HG03108 (cell line): ENCODE data around the gene HELT.
"Not testable (repeated sequence)": the region's sequence is repeated elsewhere in the genome, so short reads cannot be mapped to it uniquely, and the experiment has no call there.

Experiments used
- ATAC-seq: cut with Tn5 transposase; IDR thresholded peaks from one replicate; pipeline ENCODE4 v1.9.1; 2021; ENCODE audit warnings: moderate library complexity; ENCODE audit not compliant: unreplicated experiment

Gene HELT, protein sequence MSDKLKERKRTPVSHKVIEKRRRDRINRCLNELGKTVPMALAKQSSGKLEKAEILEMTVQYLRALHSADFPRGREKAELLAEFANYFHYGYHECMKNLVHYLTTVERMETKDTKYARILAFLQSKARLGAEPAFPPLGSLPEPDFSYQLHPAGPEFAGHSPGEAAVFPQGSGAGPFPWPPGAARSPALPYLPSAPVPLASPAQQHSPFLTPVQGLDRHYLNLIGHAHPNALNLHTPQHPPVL

DNA sequence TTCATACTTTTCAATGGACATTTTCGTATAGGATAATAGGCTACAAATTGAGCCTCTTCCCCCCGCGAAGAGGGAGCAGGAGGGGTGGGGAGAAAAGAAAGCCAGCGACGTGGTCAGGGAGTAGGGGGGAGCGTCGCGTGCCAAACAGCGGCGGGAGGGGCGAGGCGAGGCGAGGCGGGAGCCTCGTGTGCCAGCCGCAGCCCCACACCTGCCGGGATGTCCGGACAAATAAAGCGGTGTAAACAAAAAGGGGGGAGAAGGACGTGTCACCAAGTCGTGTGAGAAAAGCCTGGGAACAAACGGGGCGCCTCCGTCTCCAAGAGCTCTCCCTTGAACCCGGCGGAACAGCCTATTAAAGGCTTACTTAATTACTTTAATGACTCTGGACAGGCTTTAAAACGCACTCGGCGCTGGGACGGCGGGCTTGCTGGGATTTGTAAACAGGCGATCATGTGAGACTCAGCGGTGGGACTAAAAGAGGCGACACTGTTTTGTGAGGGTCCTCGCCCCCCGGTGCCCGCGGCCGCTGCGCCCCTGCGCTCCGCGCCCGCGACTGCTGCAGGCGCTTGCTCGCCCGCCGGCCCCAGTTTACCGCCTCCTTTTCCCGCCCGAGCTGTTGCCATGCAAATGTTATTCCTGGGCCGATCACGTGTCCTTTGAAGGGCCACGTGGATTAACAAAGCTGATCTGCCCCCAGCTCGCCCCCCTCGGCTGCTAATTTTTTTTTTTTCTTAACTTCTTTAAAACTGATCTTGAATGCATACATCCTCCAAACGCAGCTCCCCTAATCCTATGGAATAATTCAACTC lies at the start of gene HELT:
HELT (plus strand) TSS at position 527 of the 809 bp plus-strand sequence. CDS start 439 bp downstream, outside the sequence.
- no peak for ATAC-seq

DNA sequence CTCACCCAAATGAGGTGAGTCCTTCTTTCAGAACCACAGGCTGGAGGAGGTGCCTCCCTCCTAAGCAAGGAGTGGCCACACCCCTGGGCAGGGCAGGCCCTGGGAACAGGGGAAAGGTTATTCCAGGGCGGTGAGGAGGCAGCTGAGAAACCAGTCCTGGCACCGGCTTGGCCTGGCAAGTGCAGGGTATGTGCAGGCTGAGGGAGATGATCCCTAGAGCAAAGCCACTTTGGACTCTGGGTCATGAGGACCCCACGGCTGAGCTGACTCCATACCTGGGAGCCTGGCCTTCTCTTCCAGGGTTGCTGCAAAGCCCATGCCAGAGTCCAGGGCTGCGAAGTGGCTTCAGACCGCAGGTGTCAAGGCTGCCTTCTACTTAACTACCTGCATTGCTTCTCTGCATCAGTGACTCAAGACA lies 49.5 kb upstream of the HELT start:
- no peak for ATAC-seq

DNA sequence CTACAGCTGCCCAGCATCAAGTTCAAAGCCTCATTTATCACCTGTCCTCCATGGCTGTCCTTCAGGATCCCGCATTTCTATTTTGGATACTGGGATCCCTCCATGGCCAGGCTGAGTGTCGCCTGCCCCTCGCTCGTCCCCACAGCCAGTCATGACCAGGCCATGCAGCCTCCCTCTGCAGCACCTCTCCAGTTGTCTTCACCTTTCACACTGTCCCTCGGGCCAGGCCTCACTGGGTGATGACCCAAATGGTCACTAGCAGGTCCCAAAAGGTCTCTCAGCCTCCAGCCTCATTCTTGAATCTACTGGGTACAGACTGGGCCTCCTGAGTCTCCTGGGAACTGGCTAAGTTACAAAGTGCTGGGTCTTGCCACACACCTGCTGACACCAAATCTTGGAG lies 48.7 kb upstream of the HELT start:
- no peak for ATAC-seq

DNA sequence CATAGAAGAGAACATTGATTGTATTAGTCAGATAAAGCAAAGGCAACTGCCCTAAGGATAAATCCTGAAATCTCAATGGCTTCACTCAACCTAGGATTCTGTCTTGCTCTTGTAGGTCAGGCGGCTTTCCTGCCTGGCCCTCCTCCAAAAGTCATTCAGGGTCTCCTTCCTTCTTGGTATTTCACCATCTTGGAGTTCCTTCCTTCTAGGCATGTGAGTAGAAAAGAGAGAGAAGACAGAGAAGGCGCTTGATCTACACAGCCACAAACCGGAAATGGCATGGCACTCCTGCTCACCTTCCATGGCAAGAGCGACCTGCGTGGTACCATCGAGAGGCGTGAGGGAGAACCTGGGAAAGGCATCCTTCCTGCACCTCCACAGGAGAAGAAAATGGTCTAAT lies 45.3 kb upstream of the HELT start:
- no peak for ATAC-seq

DNA sequence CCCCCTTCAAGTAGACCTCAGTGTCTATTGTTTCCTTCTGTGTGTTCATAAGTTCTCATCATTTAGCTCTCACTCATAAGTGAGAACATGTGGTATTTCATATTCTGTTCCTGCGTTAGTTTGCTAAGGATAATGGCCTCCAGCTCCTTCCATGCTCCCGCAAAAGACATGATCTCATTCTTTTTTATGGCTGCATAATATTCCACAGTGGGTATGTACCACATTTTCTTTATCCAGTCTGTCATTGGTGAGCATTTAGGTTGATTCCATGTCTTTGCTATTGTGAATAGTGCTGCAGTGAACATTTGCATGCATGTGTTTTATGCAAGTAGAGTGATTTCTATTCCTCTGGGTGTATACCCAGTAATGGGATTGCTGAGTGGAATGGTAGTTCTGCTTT lies 41.9 kb upstream of the HELT start:
- ATAC-seq, result not testable (repeated sequence)

DNA sequence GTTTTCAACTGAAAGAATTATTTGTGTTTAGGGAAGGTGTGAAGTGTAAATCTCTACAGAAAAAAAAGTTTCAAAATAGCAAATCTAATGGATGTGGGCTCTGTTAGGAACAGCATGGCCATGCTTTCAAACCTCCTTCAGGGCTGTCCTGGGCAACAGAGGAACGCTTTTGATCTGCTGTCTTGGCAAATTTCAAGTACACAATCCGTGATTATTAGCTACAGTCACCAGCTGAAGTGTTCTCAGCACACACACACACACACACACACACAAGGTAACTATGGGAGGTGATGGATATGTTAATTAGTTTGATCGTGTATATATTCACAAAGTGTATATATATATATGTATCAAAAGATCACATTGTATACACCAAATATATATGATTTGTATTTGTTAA lies 40.5 kb upstream of the HELT start:
- no peak for ATAC-seq

DNA sequence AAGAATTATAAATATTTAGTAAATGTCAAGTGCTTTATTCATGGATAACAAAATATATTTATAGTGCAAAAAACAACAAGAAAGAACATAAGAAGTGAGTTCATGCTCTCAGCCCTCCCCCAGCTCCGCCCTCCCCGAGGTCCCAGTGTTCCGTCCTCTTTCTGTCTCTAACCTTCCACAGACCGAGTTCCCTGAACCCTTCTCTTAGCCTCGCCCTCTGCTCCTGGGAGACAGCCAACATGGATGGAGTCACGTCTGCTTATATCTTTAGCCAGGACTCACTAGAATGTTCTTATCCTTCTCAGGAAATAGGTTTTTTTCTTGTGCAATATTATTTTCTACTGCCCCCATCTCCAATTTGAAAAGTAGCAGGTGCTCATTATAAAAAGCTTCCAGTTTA lies 40.1 kb upstream of the HELT start:
- no peak for ATAC-seq

DNA sequence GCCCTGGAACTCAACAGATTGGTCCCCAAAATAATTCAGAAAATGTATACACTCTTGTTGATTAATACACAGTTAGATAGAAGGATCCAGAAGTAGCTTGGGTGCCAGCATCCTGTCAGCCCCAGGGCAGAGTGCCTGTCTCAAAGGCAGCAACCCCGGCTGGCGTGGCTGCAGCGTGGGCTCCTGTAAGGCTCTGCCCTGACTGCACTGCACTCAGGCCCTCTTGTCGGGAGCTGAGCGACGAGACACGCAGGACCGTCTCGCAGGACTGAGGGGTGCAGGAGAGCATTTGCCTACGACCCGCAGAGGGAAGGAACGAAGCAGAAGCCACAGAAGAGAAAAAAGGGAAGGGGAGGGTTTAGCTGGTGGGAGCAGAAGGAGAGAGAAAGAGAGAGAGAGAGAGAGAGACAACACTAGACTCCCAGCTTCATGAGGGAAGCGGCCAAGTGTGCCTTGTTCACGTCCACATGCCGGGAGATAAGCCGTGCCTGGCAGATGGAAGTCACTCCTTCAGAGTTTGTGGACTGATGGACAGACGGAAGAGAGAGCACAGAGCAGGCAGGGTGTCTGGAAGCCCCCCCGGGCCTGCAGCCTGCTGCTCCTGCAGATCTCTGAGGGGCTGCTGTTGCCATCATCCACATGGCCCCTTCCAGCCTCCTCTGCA lies 38.7 kb upstream of the HELT start:
- no peak for ATAC-seq

DNA sequence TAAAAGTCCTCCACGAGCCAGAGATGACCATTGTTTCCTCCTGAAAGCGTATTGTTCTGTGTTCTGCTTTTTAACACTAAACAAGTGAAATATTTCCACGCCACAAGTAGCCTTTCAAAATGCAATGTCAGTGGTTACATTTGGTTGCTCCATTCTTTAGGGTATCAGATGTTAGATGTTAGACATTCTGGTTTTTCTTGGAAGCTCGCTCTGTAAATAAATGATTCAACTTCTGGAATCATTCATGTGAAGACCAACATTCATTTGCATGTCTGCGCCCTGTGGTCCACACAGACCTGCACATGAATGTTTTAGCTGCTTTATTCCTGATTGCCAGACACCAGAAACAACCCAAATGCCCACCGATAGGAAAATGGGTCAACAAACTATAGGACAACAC lies 38.0 kb upstream of the HELT start:
- no peak for ATAC-seq

DNA sequence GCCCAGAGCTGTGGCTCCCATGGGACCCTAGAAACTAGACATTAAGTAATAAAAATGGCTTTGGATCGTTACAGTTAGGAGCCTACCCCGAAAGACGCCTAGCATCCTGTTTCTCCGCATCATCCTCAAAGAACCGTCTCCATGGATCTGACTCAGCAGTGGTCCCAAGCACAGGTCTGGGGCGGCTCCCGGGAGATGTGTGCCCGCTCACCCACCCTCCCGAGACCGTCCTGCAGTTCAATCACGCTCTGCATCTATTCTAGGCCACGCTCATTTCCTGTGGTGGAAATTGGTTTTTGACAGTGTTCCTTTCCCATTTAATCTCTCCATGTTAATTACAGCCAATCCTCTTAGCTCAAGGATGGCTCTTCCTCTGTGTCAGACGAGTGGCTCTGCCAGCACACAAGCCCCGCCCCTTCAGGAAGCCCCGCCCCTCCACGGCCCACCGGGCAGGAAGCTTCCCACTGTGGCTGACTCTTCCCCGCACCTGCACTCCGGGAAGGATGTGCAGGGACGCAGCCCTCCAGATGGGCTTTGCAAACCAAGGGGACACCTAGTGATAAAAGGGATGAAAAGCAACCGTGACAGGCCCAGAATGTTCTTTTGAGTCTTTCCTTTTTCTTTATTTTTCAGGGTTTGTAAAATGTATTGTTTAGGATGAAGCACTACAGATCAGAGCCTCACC lies 34.5 kb upstream of the HELT start:
- ATAC-seq, result peak; percentile 91

DNA sequence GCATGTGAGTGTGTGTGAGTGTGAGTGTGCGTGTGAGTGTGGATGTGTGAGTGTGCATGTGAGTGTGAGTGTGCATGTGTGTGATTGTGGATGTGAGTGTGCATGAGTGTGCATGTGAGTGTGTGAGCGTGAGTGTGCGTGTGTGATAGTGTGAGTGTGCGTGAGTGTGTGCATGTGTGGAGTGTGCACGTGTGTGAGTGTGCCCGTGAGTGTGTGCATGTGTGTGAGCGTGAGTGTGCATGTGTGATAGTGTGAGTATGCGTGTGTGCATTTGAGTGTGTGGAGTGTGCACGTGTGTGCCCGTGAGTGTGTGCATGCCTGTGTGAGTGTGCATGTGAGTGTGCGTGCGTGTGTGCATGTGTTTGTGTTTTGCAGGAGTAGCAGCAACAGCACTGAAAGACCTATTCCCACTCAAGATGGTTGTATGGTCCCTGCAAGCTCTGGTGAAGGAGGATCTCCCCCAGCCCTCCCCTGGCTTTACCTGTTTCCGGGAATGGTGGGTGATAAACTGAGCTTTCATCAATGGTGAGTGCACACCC lies 30.7 kb upstream of the HELT start:
- ATAC-seq, result no peak

DNA sequence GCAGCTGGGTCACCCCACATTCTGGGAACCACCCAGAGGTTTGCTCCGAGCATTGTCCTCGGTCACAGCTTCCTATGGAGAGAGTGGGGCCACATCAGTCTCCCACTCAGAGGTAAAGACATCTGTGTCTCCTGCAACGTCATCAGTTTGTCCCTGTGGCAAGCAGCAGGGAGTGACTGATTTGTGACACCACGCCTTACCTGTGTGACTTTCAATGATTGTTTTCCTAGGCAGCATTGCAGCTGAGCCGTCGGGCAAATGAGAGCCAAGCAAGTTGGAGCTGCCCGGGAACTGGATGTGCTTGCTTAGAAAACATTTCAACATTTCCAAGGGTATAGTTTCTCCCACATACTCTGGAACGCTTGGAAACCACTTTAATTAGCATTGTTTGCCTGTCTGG lies 29.7 kb upstream of the HELT start:
- ATAC-seq, result no peak

DNA sequence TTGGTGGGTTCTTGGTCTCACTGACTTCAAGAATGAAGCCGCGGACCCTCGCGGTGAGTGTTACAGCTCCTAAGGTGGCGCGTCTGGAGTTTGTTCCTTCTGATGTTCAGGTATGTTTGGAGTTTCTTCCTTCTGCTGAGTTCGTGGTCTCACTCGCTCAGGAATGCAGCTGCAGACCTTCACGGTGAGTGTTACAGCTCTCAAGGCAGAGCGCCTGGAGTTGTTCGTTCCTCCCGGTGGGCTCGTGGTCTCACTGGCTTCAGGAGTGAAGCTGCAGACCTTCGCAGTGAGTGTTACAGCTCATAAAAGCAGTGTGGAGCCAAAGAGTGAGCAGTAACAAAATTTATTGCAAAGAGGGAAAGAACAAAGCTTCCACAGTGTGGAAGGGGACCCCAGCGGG lies 29.0 kb upstream of the HELT start:
- ATAC-seq, result not testable (repeated sequence)

DNA sequence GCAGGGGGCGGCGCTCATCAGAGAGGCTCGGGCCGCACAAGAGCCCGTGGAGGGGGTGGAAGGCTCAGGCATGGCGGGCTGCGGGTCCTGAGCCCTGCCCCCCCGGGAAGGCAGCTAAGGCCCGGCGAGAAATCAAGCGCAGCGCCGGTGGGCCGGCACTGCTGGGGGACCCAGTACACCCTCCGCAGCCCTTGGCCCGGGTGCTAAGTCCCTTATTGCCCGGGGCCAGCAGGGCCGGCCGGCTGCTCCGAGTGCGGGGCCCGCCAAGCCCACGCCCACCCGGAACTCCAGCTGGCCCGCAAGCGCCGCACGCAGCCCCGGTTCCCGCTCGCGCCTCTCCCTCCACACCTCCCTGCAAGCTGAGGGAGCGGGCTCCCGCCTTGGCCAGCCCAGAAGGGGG lies 28.2 kb upstream of the HELT start:
- ATAC-seq, result not testable (repeated sequence)

DNA sequence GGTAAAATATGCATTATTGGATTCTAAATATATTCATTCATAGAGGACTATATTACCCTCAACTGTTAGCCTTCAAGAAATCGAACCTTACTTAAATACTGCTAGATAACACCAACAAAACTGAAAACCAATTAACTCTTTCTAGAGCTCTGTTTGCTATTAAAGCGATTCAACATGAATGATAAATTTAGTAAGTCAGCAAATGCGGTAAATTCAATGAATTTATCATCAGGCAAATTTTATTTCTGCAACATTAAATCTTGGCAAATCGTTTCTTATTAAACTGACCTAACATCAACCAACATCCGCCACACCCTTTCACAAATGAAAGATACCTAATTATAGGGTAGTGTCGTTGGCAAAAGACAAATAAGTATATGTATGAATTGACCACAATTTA lies 26.4 kb upstream of the HELT start:
- ATAC-seq, result no peak

DNA sequence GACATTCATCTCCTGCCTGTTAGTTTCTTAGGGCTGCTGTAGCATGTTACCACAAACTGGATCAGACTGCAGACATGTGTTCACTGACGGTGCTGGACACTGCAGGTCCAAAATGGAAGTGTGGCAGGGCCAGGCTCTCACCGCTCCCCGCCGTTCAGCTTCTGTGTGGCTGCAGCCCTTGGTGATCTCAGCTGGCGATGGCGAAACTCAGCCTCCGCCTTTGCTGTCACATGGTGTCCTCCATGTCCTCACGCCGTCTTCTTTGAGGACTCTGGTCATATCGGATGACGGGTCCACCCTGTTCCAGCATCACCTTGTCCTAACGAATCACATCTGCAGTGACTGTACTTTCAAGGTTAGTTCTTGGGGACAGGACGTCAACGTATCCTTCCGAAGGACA lies 25.9 kb upstream of the HELT start:
- ATAC-seq, result no peak

DNA sequence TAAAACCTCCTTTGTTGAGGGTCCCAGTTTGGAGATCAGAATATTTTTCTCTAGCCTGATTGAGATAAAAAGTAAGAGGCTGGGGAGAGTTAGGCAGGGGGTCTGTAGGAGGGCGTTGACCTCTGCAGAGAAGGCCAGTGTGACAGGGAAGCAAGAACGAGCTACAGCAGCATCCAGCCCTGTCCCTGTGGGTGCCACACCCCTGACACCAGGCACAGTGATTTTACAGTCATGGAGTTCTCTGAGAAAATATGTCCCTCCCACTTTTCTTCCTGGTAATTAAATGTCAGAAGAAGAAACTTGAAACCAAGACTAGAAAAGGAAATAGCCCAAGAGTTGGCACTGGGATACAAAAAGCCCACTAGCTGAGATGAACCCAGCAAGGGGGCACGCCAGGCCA lies 25.0 kb upstream of the HELT start:
- no peak for ATAC-seq

DNA sequence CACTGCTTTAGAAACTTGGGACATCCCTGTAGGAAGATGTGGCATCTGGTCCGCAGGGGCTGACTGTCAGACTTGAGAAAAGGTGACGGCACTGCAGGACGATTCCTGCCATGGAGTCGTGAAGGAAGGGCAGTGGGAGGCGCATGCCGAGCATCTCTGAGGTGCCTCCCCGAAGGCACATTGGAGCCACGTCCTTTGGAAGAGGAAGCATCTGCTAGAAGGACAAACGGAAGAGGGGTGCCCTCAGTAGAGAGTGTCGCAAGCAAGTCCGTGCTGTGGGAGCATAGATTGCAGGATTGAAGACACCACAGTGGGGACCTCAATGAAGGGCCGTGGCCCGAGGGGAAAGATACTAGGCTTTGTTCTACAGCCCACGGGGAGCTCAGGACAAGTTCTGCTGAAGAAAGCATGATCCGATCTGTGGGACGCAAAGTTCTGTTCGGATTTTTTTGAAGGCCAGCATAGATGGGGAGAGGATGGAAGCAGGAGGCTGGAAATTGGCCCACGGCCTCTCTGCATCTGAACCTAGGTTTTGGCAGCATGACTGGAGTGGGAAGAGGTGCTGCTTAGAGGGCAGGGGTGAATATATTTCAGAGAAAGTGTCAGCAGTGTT lies 24.2 kb upstream of the HELT start:
- no peak for ATAC-seq

DNA sequence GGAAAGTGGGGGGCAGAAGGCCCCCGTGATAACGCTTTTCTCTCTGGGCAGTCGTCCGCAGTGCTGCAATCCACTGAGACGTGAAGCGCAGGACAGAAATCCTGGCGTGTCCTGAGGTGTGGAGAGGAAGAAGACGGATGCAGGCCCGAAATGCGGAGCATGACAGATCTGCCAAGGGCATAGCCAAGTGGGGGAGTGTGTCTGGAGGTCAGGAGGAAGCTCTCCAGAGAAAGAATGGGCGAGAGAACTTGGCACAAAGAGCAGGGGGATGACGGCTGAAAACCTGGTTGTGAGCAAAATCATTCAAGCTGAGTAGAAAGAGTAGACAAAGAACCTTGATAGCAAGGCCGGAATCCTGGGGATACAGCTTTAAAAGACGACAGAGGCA lies 23.7 kb upstream of the HELT start:
- no peak for ATAC-seq

DNA sequence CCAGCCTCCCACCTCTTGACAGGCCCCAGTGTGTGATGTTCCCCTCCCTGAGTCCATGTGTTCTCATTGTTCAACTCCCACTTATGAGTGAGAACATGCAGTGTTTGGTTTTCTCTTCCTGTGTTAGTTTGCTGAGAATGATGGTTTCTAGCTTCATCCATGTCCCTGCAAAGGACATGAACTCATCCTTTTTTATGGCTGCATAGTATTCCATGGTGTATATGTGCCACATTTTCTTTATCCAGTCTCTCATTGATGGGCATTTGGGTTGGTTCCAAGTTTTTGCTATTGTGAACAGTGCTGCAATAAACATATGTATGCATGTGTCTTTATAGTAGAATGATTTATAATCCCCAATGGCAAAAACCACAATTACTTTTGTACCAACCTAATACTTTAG lies 20.6 kb upstream of the HELT start:
- not testable (repeated sequence) for ATAC-seq

DNA sequence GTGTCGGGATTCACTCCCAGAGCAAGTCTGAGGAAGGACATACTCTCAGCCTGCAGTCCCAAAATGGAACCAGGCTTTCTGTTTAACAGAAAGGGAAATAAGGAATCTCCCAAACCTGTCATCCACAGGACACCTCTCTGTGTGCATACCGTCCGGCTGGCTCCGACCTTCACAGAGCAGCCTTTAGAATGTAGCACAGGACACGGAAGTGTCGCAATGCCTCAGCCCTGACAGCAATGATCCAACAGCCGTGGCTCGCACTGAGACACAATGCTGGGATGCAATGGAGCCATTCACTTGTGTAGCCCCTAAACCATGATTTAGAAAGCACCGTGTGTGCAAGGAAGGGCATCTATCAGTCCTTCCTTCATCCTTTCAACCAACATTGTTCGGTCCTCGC lies 15.5 kb upstream of the HELT start:
- ATAC-seq, result no peak
